ENCODE measurements around the gene MUC22. TPM values are rescaled to one million over a fixed set of nuclear protein-coding genes. Genes with fewer than 3 reads are reported as not detected.
"Not testable (repeated sequence)": the region's sequence is repeated elsewhere in the genome, so short reads cannot be mapped to it uniquely, and the experiment has no call there.

The MUC22 gene
- total RNA-seq, 4 donors from 2014 or later: not detected

- WGBS: 64% methylated on average over 4 of the region's 4 CpGs
- intact Hi-C loops (cut with DNase I): no loop called here
- Histone ChIP-seq H3K27ac (replicated peaks in 1 of 4) (no peak overlapping the region), H3K27me3 (peaks cover 0 to 13% (median 0%) of the 10 kb centered on the region in 4 donors), H3K36me3 (no peaks in the 10 kb centered on the region), H3K4me3 (no peak overlapping the region), H3K9me3 (no peaks in the 10 kb centered on the region), H3K4me1 (no peaks in the 10 kb centered on the region)
- no peak for DNase-seq (ENCODE audit: extremely low spot score)
- no peak for TF ChIP-seq POLR2A (IDR thresholded peaks at IDR 0.05; ENCODE audit: low read depth)
- no peak for TF ChIP-seq POLR2AphosphoS5 (IDR thresholded peaks at IDR 0.05)
- no peak for TF ChIP-seq CTCF (IDR thresholded peaks at IDR 0.05)
- no peak for TF ChIP-seq EP300 (IDR thresholded peaks at IDR 0.05)
Observed at GRCh38 chr6:30964075-30964474, 46.2 kb upstream of the MUC22 start.

- H3K9me3 ChIP-seq: no peaks in the 10 kb centered on the region
- WGBS: 95% methylated on average over 5 of the region's 5 CpGs
Observed at GRCh38 chr6:30965140-30965601, 45.1 kb upstream of the MUC22 start.

GRCh38 chr6:30966154-30966553, 44.1 kb upstream of the MUC22 start:
- Histone ChIP-seq H3K4me1 (no peaks in the 10 kb centered on the region), H3K9me3 (no peaks in the 10 kb centered on the region), H3K27me3 (peaks cover 0 to 10% (median 0%) of the 10 kb centered on the region in 4 donors), H3K36me3 (no peaks in the 10 kb centered on the region), H3K4me3 (no peak overlapping the region), H3K27ac (replicated peaks in 1 of 4) (no peak overlapping the region)
- intact Hi-C loops (cut with DNase I): no loop called here
- DNase-seq (ENCODE audit: extremely low spot score): no peak
- WGBS: 81% methylated on average over 3 of the region's 3 CpGs
- TF ChIP-seq POLR2AphosphoS5 (IDR thresholded peaks at IDR 0.05): no peak
- TF ChIP-seq EP300 (IDR thresholded peaks at IDR 0.05): no peak
- no peak for TF ChIP-seq POLR2A (IDR thresholded peaks at IDR 0.05; ENCODE audit: low read depth)
- no peak for TF ChIP-seq CTCF (IDR thresholded peaks at IDR 0.05)

More at GRCh38 chr6:30965140-30965601, 45.1 kb upstream of the MUC22 start:
- no peak for TF ChIP-seq EP300 (IDR thresholded peaks at IDR 0.05)
- no peak for TF ChIP-seq POLR2AphosphoS5 (IDR thresholded peaks at IDR 0.05)
- TF ChIP-seq CTCF (IDR thresholded peaks at IDR 0.05): no peak
- TF ChIP-seq POLR2A (IDR thresholded peaks at IDR 0.05; ENCODE audit: low read depth): no peak
- Histone ChIP-seq H3K27ac (replicated peaks in 1 of 4) (no peak overlapping the region), H3K4me1 (no peaks in the 10 kb centered on the region), H3K36me3 (no peaks in the 10 kb centered on the region), H3K4me3 (no peak overlapping the region), H3K27me3 (peaks cover 0 to 10% (median 0%) of the 10 kb centered on the region in 4 donors)
- no peak for DNase-seq (ENCODE audit: extremely low spot score)
- intact Hi-C loops (cut with DNase I): no loop called here

- H3K36me3 ChIP-seq; DNase-seq (ENCODE audit: extremely low spot score); H3K4me1 ChIP-seq; H3K9me3 ChIP-seq; H3K4me3 ChIP-seq; intact Hi-C loops (cut with DNase I); H3K27ac ChIP-seq (replicated peaks in 1 of 4): not testable (repeated sequence)
- 97% methylated on average over 6 of the region's 6 CpGs for WGBS
- peaks cover 0 to 22% (median 0%) of the 10 kb centered on the region in 4 donors for H3K27me3 ChIP-seq
Observed at GRCh38 chr6:30969171-30969570, 41.1 kb upstream of the MUC22 start.

GRCh38 chr6:30970946-30971345, 39.3 kb upstream of the MUC22 start:
- intact Hi-C loops (cut with DNase I): no loop called here
- no peak overlapping the region for H3K4me3 ChIP-seq
- no peak for DNase-seq (ENCODE audit: extremely low spot score)
- H3K36me3 ChIP-seq: no peaks in the 10 kb centered on the region
- peaks cover 0 to 14% (median 0%) of the 10 kb centered on the region in 4 donors for H3K27me3 ChIP-seq
- H3K9me3 ChIP-seq: no peaks in the 10 kb centered on the region
- no peak overlapping the region for H3K27ac ChIP-seq (replicated peaks in 1 of 4)
- TF ChIP-seq CTCF (IDR thresholded peaks at IDR 0.05): no peak
- no peak for TF ChIP-seq POLR2A (IDR thresholded peaks at IDR 0.05; ENCODE audit: low read depth)
- 83% methylated on average over 5 of the region's 5 CpGs for WGBS
- H3K4me1 ChIP-seq: no peaks in the 10 kb centered on the region

Measured in esophagus muscularis mucosa (tissue), 4 donors.